Measurements from ENCODE around the gene PDGFRB. TPM values are rescaled to one million over a fixed set of nuclear protein-coding genes. Genes with fewer than 3 reads are reported as not detected.

Gene PDGFRB
- total and polyA plus RNA-seq, 10 of the 15 experiments (the other 5 are each of a cell fraction or from before 2014, with no cell fraction given) = 0.02 to 3.0 (median 1.0) TPM

GRCh38 chr5:150109921-150110320 lies 45.7 kb downstream of the PDGFRB start:
- Histone ChIP-seq H3K27me3 (replicated peaks in 1 of 2; ENCODE audit: control insufficient read depth in 2 of 2, insufficient read depth in 2 of 2, low read length in 1 of 2) (no peaks in the 10 kb centered on the region; a peak in 1 of 4 replicates), H3K36me3 (ENCODE audit: control insufficient read depth in 2 of 2, insufficient read depth in 2 of 2, low read length in 1 of 2) (no peaks in the 10 kb centered on the region), H4K20me1 (ENCODE audit: control insufficient read depth, insufficient read depth) (no peaks in the 10 kb centered on the region), H3K4me3 (no peak overlapping the region), H3K4me1 (ENCODE audit: control insufficient read depth, insufficient read depth, low read length) (no peaks in the 10 kb centered on the region), H3K9ac (ENCODE audit: control insufficient read depth, insufficient read depth, low read length) (no peak overlapping the region), H3K9me3 (replicated peaks; ENCODE audit: control insufficient read depth, insufficient read depth, low read length) (no peaks in the 10 kb centered on the region), H3K4me2 (ENCODE audit: control insufficient read depth, insufficient read depth) (no peak overlapping the region), H3K79me2 (ENCODE audit: control insufficient read depth, insufficient read depth, low read length) (no peaks in the 10 kb centered on the region), H2AFZ (ENCODE audit: control insufficient read depth, low read depth, low read length) (no peak overlapping the region), H3K27ac (ENCODE audit: control insufficient read depth, insufficient read depth) (no peak overlapping the region)
- intact Hi-C loops (cut with micrococcal nuclease; ENCODE audit: unreplicated experiment) (loop anchor here (5.0 kb wide), 1 partner anchor 63 kb away; no protein-coding TSS in a partner anchor), in situ Hi-C loops (cut with MboI) (no loop called here)
- RAD21 ChIA-PET (ENCODE audit: unreplicated experiment) = no interaction called here
- POLR2A ChIA-PET = interaction anchor here (1.2 kb wide), 1 partner anchor 14 kb away, joined by 4 read pairs; no protein-coding TSS in a partner anchor
- SMC1A ChIA-PET (ENCODE audit: uncharacterized antibody, unreplicated experiment) = interaction anchor here (1.2 kb wide), 1 partner anchor 26 kb away, joined by 3 read pairs; no protein-coding TSS in a partner anchor
- CTCF ChIA-PET = interaction anchor here (0.6 to 3.9 kb wide), 3 partner anchors 9 to 468 kb away, joined by 3 to 15 read pairs (median 3); no protein-coding TSS in a partner anchor
- ATAC-seq (no peak), DNase-seq (ENCODE audit: low read depth, low spot score) (no peak), FAIRE-seq (no peak)
- 21% methylated on average over 4 of the region's 4 CpGs for WGBS (ENCODE audit: insufficient coverage, insufficient replicate concordance, low lambda C conversion rate, missing lambda C conversion rate)
- BruUV-seq (replicated peaks) = no TSS peak
- TF ChIP-seq SMC3 (IDR thresholded peaks at IDR 0.05; ENCODE audit: borderline replicate concordance, low read length) (no peak), SKIL (IDR thresholded peaks at IDR 0.05; ENCODE audit: low read depth, poor library complexity, severe bottlenecking) (no peak), POLR2A (IDR thresholded peaks at IDR 0.05; ENCODE audit: low read depth, low read length) (no peak), ZNF592 (IDR thresholded peaks at IDR 0.05) (no peak), MTA3 (IDR thresholded peaks at IDR 0.05; ENCODE audit: borderline replicate concordance, low read length) (no peak), MYB (IDR thresholded peaks at IDR 0.05; ENCODE audit: borderline replicate concordance, low read depth, low read length) (no peak), SREBF1 (IDR thresholded peaks at IDR 0.05; ENCODE audit: low read length) (no peak), BCL11A (IDR thresholded peaks at IDR 0.05; ENCODE audit: low read depth, low read length) (no peak)
